GM18499 (cell line): ENCODE data around the gene LRP4.
"Not testable (repeated sequence)": the region's sequence is repeated elsewhere in the genome, so short reads cannot be mapped to it uniquely, and the experiment has no call there.

ENCODE experiments used
- ATAC-seq: cut with Tn5 transposase; IDR thresholded peaks from one replicate; pipeline ENCODE4 v1.9.1; 2021; ENCODE audit warnings: moderate number of reproducible peaks; ENCODE audit not compliant: insufficient read depth, unreplicated experiment

Gene LRP4, protein sequence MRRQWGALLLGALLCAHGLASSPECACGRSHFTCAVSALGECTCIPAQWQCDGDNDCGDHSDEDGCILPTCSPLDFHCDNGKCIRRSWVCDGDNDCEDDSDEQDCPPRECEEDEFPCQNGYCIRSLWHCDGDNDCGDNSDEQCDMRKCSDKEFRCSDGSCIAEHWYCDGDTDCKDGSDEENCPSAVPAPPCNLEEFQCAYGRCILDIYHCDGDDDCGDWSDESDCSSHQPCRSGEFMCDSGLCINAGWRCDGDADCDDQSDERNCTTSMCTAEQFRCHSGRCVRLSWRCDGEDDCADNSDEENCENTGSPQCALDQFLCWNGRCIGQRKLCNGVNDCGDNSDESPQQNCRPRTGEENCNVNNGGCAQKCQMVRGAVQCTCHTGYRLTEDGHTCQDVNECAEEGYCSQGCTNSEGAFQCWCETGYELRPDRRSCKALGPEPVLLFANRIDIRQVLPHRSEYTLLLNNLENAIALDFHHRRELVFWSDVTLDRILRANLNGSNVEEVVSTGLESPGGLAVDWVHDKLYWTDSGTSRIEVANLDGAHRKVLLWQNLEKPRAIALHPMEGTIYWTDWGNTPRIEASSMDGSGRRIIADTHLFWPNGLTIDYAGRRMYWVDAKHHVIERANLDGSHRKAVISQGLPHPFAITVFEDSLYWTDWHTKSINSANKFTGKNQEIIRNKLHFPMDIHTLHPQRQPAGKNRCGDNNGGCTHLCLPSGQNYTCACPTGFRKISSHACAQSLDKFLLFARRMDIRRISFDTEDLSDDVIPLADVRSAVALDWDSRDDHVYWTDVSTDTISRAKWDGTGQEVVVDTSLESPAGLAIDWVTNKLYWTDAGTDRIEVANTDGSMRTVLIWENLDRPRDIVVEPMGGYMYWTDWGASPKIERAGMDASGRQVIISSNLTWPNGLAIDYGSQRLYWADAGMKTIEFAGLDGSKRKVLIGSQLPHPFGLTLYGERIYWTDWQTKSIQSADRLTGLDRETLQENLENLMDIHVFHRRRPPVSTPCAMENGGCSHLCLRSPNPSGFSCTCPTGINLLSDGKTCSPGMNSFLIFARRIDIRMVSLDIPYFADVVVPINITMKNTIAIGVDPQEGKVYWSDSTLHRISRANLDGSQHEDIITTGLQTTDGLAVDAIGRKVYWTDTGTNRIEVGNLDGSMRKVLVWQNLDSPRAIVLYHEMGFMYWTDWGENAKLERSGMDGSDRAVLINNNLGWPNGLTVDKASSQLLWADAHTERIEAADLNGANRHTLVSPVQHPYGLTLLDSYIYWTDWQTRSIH (N-terminal part only)

DNA sequence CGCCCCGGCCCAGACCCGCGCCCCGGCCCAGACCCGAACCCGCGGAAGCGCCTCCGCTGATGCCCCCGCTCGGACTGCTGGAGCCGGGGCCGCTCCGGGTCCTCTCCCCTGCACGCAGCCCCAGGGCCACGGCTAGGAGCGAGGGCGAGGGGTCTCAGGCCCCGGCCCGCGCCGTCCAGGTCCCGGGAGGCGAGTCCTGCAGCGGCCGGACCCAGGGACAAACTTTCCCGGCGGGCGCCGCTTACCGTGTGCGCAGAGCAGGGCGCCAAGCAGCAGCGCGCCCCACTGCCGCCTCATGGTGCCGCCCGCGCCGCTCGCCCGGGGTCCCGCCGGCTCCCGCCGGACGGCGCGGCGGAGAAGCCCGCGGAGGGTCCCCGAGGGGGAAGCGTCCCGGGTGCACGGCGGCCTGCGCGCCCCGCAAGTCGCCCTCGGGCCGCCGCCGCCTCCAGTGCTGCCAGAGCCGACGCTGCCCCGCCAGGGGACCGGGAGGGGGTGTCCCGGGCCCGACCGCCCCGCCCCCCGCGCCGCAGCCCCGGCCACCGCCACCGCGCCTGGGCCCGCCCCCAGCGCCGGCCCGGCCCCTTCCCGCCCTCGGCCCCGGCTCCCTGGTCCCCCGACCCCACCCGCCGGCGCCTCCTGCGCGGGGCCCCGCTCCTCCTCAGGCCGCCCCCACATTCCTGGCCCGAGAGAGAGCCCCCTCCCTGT is at the start of gene LRP4:
Gene LRP4 (minus strand): TSS at position 468 of the 705 bp plus-strand sequence. CDS start 171 bp downstream, at position 297.
- no peak for ATAC-seq

DNA sequence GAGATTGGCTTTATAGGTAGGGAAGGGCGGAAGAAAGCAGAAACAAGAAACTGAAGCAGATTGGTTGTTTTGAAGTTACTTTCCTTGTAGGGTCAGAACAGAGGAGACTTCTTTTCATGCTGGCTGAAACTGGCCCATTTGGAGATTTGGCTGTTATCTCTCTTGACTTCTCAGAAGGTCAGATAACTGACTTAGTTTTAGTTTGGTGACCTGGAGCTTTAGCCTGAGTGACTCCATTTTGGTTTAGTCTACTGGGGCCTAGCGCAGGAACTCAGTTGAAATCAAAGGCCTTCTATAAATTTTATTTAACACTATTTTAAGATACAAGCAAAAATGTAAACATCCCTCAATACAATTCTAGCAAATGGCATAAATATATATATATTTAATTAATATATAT is 49.6 kb upstream of the LRP4 start:
- ATAC-seq: no peak

DNA sequence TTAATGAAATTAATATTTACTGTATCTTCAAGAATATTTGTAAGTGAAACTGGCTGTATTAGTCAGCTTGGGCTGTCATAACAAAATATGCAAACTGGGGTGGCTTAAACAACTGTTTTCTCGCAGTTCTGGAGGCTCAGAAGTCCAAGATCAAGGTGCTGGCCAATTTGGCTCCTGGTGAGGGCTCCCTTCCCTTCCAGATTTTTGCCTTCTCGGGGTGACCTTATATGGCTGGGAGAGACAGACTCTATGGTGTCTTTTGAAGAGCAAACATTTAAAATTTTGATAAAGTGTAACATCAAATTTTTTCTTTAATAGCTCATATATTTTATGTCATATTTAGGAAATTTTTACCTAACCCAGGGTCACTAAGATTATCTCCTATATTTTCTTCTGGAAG is 48.4 kb upstream of the LRP4 start:
- ATAC-seq: no peak

DNA sequence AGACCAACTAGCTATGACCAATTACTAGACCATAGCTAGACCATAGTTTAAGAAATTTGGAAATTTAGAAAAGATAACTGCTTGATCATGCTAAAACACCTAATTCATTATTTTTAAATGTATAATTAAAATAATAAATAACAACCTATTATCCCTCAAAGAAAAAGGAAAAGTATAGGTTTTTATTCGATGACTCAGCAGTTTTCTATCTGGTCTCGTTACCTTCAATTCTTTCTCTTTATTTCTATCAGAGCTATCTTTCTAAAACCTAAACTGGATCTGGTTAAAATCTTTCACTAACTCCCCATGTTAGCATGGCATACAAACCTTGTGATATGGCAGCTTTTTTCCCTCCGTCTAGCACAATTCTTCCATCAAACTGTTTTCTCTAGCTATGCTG is 45.5 kb upstream of the LRP4 start:
- no peak for ATAC-seq

DNA sequence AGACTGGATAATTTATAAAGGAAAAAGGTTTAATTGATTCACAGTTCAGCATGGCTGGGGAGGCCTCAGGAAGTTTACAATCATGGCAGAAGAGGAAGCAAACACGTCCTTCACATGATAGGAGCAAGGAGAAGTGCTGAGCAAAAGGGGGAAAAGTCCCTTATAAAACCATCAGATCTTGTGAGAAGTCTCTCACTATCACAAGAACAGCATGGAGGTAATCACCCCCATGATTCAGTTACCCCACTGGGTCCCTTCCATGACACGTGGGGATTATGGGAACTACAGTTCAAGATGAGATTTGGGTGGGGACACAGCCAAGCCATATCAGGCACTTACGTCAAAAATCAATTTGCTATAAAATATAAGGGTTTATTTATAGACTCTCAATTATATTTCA is 43.5 kb upstream of the LRP4 start:
- ATAC-seq: not testable (repeated sequence)

DNA sequence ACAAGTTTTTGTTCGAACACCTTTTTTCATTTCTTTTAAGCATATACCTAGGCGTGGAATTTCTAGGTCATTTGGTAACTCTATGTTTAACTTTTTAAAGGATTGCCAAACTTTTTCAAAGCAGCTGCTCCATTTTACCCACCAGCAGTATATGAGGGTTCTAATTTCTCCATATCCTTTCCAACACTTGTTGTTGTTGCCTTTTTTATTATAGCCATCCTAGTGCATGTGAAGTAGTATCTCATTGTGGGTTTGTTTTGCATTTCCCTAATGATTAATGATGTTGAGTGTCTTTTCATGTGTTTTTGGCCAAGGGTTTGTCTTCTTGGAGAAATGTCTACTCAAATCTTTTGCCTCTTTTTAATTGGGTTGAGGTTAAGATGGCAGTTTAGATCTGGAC is 42.7 kb upstream of the LRP4 start:
- no peak for ATAC-seq

DNA sequence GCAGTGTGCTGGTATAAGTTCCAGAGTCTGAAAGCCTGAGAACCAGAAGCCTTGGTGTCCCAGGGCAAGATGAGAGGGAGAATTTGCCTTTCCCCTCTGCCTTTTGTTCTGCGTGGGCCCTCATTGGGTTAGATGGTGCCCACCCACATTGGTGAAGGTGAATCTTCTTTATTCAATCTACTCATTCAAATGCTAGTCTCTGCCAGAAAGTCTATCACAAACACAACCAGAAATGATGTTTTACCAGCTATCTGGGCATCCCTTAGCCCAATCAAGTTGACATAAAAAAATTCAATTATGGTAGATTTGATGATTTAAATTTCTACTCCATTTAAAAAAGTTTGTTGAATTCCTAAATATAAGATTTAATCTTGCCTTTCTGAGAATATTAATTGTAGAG is 40.4 kb upstream of the LRP4 start:
- no peak for ATAC-seq

DNA sequence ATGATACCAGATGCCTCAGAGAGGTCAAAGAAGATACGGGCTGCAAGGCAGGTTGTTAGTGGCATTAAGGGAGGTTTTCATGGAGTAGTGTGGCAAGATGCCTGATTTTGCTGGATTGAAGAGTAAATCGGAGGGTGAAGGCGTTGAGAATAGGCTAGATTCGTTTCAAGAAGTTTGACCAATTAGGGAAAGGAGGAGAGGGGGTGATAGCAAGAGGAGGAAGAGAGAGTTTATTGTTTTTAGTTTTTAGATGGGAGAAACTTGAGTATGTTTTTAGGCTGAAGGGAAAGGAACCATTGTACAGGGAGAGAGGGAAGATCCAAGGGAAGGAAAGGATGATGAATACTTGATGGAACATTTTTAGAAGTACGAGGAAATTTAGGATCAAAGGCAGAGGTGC is 34.7 kb upstream of the LRP4 start:
- ATAC-seq: no peak

DNA sequence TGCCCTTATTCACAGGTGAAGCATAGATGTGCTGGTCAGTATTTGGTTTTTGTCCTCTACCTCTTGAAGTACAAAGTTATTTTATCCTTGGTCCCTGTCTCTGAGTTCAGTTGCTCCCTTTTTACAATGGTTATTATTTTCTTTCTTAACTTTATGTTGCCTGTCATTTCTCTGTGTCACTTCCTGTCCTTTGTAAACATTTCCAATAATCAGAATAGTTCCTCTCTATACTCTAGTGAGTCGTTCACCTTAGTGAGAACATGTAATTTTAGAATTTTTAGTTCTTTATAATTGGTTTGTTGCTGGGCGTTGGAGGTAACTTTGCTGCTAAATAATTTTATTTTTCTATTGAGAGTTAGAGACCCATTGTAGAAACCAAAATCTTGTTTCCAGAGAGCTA is 34.2 kb upstream of the LRP4 start:
- no peak for ATAC-seq

DNA sequence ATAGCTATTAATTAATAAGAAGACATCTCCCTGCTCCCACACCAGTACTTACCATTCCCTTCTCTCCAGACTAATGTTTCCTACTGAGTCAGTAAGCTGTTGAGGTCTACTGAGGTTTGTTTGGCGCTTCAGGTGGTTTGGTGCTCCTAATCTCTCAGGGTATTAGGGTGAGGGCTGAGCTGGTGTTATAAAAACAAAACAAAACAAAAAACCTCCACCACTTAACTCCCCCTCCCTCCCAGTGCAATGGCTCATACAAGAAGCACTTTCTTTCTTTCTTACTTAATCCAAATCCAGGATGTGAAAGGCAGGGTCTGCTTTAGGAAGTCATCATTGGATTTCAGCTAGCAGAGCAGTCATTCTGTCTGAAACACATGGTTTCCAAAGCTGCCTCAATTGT is 33.5 kb upstream of the LRP4 start:
- no peak for ATAC-seq

DNA sequence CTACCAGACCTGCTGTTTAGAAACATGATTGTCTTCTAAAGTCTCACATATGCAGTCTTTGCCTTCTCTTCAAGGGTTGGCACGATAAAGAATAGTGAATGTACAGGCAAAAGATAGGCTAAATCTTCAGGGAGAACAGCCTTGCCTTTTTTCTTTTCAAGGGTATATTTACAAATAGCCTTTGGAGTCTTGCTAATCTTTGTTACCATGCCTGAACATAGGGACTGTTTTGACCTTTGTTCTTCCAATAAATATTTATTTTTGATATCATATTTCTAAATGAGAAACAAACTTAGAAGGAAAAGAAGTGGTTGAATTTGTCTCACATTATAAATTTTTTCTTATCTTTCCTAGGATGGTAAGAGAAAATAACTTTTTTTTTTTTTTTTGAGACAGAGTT is 30.9 kb upstream of the LRP4 start:
- no peak for ATAC-seq

DNA sequence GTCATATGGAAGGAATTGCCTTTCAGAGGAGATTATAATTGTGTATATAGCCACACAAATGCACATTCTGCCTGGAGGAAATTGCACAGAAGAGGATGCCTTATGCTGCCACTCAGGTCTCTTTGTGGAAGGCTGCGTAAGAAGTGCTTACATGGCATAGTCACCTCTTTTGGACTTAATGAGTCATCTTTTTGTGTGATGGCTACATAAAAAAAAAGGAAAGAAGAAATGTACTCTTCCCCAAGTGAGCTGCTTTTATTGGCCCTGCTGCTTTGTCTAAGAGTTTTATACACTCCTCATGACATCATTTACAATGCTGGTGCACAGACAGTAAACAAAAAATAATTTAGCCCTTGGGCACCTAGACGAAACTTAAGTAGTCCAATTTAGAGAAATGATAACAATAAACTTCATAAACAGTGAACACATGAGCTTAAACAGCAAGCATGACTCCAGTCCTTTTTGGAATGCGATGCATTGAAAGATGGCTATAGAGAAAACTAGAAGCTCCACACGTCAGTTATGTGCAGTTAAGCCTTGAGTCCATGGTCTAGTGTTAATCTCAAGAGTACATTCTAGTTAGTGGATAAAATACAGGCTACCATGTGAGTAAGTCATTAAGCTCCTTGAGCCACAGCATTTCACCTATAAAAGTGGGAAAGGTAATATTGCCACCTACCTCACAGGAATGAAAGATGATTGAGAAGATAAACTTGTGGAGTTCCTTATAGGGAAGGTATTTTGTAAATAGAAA is 30.2 kb upstream of the LRP4 start:
- no peak for ATAC-seq

DNA sequence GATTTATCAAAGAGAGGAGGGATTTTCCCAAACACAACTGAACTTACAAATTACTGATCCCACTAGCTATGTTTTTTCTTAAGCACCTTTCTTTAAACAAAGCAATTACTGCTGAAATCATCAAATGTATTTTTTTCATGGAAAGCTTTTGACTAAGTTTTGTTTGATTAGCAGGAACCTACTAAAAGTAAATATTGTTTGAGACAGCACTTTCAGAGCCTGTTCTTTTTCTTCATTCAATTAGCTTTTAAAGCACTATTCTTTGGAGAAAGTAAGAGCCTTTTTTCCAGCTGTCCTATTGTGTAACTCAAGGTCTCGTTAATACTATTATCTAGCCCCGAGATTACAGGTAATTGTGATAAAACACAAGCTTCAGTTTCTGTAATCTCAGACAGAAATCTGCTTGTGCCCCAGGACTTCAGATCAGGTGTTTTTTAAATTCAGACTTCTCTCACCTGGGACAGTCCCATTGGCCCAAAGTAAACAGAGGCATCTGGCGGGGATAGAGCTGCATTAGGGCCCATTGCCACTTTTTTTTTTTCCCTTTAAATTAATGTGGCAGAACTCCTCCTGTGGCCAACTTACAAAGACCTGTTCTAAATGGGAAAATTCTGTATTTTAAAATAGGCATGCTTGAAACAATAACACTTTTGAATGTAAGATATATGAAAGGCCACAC is 29.2 kb upstream of the LRP4 start:
- ATAC-seq: no peak

DNA sequence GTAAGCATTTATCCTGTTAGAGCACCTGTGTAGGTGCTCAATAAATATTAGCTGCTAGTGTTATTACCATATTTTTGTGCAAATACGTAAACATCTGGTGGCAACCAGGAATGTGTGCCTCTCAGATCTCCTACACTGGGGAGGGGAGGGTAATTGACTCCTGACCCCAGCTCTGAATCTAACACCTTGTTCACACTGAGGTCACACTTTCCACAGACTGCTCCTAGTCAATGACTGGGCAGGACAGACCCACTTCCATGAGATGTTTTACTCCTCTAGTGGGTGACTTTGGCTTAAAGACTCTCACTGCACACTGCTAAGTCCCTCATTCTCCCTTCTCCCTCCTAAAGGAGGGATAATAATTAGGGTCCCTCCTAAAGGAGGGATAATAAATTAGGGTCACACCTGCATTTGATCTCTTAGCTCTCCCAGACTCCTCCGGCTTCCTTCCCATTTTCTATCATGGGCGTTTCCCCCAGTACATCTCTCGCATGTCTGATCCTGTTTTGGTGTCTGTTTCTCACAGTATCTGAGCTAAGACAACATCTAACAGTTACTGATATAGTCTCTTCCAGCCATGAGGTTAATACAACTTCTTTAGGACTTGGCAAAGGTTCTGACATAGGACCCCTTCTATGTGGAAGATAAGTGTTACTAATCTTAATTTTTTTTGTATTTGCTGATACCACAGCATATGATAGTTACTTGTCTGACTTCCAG is 26.2 kb upstream of the LRP4 start:
- ATAC-seq: no peak

DNA sequence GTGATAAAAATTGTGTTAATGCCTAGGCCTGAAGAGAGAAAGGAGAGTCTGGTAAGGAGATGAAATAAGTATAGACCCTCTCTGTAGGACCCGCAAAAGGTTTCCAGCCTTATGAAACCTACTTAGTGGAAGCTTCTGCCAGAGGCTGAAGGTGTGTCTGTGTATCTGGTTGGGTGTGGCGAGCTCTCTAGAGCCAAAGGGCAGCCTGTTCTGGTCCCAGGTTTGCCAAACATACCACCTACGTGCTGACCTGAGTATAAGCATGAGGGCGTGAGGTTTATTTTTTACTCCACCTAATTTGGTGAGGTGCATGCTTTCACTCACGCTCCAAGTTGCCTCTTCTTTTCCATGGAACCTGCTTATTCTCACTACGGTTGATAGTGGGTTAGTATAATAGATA is 23.8 kb upstream of the LRP4 start:
- ATAC-seq: no peak

DNA sequence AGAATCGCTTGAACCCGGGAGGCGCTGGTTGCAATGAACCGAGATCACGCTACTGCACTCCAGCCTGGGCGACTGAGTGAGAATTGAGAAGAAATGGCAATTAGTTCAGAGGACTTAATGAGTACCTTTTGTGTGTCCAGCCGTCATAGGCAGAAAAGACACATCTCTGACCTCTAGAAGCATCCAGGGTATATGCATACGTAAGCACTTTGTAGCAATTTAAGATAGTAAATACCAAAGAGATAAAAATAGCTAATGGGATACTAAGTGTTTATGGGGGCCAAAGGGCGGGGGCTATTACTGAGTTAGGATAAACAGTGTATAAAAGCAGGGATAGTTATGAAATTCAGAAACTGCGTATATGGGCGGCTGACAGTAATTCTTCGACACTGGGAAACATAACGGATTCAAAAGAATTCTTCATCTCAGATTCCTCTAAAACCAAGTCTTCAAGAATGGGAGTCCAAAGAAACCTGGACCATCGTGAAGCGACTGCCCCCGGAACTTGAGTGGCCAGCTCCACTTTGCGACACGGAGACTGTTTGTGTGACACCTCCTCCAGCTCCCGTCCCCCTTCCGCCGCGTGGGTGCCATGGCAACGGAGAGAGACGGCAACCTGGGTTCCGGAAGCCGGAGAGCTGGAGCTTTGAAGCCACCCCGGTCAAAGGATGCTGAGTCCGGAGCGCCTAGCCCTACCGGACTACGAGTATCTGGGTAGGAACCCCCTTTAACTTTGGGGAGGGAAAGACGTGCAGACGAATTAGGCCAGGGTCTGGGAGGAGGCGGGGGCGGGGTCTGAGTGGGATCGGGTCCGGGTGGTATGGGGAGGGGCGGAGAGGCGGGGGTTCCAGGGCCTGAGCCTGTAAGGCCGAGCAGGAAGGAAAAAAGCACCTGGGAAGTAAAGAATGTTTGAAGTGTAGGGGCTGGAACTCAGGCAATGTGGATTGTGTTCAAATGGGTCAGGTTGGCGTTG is 18.1 kb upstream of the LRP4 start, which contains the start of gene CSTPP1:
Gene CSTPP1 (plus strand): TSS at position 624 of the 973 bp plus-strand sequence. CDS start 45 bp downstream, at position 669.
- no peak for ATAC-seq

DNA sequence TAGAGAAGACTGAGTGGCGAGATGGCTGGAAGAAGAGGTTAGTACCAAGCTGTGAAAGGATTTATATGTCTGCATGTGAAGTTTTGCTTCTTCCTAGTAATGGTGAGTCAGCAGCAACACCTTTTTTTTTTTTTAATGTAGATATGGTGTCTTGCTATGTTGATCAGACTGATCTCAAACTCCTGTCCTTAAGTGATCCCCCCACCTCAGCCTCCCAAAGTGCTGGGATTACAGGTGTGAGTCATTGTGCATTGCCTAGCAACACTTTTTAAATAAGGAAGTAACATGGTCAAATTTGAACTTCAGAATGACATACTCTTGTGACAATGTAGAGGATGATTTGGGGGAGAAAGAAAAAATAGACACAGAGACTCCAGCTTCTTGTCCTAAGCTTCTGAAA is 11.7 kb upstream of the LRP4 start:
- no peak for ATAC-seq
